NCI-H748 treated with DMSO at 0.1 percent for 48 hours (cell line): ENCODE results near the gene ADD2.
"Not testable (repeated sequence)": the region's sequence is repeated elsewhere in the genome, so short reads cannot be mapped to it uniquely, and the experiment has no call there.

ENCODE experiments used
- DNase-seq: peaks from one replicate; lab custom pipeline; 2025; lab: John Stamatoyannopoulos, UW

The ADD2 gene

GRCh38 chr2:70751881-70752280 is 16.1 kb downstream of the ADD2 start:
- DNase-seq, result no peak

GRCh38 chr2:70750320-70750719 is 17.7 kb downstream of the ADD2 start:
- DNase-seq, result no peak

DNA sequence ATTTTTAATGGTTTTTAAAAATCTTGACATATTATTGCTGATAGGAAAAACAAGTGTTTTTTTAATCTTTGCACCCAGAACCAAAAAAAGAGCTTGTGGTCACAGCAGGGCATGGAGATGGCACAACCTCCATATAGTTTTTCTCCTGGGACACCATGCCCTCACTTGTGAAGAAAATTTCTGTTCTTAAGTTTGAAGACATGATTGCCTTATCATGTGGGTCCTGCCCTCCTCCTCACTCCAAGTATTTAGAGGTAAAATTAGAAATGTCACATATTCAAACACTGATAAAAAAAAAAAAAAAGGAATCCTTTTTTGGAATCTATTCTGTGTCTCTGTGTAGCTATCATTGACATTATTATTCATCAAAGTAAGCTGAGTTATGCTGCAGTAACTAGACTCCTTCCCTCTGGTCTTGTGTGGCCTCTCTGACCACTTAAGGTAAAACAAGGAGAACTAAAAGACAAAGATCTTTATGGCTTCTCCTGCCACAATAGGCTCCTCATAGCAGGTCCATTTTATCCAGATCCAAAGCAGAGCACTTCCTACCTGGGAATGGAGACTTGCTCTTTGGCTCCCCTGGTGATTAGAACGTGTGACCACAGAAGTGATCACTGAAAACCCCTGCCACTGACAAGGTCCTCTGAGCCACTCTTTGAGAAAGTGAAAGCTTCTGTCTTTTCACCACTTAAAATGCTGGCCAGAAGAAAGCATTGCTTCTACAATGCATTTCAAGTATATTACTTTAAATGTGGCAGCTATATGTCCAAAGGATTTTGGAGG is 19.8 kb downstream of the ADD2 start:
- no peak for DNase-seq

DNA sequence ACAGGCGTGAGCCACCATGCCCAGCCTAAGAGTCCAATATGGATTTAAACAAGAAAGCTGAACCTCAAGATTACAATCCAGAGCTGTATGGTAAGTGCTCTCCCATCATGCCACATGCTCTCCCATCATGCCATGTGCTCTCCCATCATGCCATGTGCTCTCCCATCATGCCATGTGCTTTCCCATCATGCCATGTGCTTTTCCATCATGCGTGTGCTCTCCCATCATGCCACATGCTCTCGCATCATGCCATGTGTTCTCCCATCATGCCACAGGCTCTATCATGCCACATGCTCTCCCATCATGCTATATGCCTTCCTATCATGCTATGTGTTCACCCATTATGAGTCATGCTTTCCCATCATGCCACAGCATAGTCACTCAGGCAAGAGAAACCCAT is 20.7 kb downstream of the ADD2 start:
- DNase-seq, result no peak

DNA sequence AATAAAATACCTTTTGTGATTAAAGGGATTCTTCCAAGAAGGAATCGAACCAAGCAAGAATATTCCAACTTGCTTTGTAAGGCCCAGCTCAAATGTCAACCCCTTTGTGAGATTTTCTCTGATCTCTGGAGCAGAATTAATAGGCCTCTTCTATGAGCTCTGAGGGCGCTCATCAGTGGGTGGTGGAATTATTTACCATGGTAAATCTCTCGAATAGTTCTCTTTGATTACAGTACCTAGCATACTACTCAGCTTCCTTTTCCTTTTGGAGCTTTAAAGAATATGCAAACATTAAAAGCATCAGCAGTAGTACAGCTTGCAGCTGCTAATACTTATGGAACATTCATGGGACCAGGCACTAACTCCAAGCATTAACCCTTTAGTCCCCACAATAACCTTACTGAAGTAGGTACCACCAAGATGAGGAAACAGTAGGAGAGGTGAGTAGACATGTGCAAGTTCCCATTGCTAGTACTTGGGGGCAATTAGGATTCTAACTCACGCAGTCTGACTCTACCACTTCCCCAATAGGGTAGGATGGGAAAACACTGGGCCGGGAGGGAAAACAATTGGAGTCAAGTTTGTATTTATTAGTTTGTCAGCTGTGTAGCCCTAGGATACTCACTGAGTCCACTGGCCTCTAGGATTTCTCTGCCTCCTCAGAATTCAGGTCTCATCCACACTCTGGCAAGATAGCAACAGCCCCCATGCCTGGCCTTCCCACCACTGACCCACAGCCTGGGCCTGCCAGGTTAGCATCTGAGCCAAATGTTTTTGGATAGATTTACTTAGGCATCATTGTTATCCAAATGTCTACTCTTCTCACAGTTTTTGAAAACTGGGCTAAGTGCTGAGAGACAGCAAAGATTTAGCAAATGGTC is 21.7 kb downstream of the ADD2 start:
- no peak for DNase-seq

DNA sequence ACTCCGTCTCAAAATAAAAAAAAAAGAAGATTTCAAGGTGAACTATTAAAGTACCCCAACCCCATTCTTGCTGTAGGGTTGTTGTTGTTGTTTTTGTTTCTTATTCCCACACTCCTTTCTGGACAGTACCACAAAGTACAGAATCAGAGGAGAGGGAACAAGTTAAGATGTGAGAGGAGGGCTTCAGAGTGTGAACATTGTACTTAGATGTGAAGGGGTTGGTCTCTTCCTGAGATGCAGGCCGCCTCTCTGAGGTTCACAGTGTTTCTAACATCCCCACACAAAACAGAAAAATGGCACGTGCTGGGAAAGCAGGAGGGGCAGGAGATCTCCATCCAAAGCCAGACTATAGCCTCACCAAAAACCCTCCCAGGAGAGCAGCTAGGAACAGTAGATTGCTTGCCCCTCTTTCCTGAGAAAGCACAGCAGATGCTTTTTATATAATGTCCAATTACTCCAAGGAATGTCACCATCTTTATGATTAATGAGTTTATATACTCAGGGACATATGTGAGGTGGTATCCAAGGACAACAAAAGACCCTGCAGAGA is 22.6 kb downstream of the ADD2 start:
- DNase-seq, result no peak

DNA sequence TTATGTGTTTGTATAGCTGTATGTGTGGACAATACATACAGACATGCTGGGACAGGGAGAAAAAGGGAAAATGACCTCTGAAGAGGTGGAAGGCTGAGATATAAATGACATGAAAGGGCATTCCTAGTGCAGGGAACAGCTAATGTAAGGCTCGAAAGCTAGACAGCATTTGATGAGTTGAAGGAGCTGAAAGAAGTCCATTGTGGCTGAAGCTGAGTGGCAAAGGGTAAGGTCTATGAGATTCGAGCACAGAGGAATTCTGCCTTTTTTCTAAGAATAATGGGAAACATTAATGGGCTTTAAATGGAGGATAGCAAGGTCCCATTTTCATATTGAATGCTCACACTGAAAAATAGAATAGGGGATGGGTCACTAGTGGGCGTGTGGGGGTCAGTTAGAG is 23.6 kb downstream of the ADD2 start:
- DNase-seq, result no peak

DNA sequence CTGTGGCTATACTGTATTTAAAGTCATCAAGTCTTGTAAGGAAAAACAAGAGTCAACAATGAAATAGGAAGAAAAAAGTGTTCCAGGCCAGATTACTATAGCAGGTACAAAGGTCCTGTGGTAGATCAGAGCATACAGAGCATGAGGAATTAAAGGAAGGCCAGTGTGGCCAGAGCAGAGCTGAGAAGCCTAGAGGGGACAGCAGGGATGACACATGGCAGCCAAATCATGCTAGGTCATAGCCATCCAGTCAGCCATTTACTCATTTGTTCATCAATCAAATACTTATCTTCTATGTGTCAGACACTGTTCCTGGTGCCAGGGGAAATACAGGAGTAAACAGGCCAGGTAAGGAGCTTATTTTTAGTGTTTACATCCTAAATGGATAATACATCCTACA is 24.3 kb downstream of the ADD2 start:
- DNase-seq, result no peak

DNA sequence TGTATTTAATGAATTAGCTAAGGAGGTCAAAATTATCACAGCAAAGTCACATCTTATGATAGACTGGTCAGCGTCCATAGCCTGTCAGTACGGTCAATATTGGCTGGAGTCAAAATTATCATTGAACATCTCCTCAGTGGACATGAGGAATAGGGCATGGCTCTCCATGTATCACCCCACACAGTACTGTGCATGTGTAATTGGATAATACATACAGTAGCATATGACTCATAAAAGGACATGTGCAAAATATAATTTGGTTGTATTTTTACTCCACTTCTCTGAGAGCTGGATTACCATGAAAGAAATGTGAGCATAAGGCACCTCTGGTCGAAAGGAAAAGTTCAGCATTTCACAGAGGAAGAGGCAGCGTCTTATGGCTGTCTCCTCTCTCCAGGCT is 24.9 kb downstream of the ADD2 start:
- DNase-seq, result no peak

DNA sequence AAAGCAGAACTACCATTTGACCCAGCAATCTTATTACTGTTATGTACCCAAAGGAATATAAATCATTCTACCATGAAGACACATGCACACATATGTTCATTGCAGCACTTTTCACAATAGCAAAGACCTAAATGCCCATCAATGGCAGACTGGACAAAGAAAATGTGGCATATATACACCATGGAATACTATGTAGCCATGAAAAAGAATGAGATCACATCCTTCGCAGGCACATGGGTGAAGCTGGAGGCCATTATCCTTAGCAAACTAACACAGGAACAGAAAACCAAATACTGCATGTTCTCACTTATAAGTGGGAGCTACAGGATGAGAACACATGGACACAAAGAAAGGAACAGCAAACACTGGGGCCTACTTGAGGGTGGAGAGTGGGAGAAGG is 28.5 kb downstream of the ADD2 start:
- not testable (repeated sequence) for DNase-seq

DNA sequence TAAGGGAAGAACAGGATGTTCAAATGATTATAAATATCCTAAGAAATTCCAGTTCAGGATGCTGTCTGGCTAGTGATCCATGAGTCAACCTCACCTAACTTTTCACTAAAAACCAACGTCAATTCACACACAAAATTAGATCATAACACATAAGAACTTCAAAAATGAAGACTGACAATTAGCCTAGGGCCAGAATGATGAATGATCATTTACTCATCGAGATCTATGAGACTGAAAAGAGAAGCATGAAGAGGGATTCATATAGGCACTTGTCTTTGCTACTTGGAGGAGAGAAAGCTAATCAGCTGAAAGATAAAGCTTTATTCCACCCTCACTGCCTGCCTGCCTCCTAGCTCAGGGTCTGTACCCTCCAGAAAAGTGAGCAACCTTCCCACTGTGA is 29.8 kb downstream of the ADD2 start:
- no peak for DNase-seq

DNA sequence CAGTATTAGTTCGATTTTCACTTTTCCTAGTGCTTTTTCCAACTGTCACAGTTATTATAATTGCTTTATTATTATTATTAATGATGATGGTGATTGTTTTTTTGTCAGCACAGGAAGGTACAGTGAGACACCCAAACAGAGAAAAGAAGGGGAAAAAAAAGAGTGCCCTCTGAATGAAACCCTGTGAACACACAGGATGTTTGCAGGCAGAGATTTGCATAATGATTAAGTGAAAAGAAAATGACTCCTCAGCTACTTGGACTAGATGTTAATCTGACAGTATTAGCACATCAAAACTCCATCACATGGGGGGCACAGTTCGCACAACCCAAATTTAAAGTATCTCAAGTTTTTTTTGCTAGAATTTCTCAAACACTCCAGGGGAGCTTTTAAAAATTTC is 32.9 kb downstream of the ADD2 start:
- no peak for DNase-seq

- DNase-seq, result no peak
Observed at GRCh38 chr2:70733646-70734180, 34.3 kb downstream of the ADD2 start.

DNA sequence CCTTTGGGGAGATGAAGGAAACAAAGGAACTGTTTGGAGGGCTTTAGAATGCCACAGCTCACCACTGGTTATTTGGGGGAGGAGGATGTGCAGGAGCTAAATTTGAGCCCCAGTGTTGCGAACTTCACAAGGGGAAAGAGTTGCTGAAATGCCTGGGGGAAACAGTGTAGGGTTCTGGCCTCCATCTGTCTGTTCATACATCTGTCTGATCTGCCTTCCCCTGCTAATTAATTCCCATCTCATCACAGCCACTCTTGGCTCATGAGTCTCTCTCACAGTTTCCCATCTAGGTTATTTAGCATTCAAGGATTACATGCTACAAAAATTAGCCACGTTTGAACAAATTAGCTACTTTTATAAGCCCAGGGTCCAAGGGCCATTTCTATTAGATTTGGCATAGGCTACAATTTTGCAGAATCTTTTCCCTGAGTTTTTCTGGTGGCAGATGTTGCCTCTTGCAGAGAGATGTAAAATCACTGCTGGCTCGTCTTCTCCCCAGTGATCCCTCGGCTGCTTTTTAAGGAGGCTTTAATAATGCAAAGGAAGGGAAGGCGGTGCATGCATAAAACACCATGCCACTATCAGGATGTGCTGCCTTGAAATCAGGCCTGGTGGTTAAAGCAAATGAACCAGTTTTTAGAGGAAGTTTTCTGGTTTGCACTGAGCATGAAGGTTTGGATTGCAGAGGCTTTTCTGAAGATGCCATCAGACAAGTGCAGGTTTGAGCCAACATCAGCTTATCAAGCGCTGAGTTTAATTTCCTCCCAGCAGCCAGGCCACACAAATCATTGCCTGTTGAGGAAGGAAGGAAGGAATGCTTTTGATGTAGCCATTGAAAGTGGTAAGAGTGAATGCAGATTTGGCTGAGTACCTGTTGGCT is 35.0 kb downstream of the ADD2 start:
- no peak for DNase-seq

DNA sequence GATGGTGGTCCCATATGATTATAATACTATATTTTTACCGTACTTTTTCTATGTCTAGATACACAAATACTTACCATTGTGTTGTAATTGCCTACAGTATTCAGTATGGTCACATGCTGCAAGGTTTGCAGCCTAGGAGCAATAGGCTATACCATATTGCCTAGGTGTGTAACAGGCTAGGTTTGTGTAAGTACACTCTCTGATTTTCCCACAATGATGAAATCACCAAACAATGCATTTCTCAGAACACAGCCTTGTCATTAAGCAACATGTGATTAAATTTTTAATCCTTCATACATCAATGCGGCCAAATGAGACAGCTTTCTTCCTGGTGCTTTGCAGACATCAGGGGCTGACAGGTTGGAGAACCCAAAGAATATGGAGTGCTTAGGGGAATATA is 37.3 kb downstream of the ADD2 start:
- no peak for DNase-seq

DNA sequence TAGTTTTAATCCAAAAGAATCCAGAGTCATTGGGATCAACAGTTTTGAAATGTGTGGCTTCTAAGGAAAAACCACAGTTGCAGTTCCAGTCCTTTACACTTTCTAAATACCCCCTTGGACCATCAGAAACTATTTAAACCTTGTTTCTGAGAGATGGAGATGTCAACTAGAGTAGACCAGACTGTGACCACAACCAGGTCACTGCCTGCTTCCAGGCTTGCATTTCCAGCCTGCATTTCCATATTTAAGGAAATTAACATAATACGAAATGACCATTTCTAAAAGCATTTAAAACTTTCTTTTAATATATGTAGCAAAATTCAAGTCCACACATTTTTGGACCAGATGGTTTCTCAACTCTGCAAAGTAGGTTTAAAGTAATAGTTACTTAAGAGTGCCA is 38.4 kb downstream of the ADD2 start:
- no peak for DNase-seq

GRCh38 chr2:70728128-70728527 is 39.9 kb downstream of the ADD2 start:
- DNase-seq, result no peak

DNA sequence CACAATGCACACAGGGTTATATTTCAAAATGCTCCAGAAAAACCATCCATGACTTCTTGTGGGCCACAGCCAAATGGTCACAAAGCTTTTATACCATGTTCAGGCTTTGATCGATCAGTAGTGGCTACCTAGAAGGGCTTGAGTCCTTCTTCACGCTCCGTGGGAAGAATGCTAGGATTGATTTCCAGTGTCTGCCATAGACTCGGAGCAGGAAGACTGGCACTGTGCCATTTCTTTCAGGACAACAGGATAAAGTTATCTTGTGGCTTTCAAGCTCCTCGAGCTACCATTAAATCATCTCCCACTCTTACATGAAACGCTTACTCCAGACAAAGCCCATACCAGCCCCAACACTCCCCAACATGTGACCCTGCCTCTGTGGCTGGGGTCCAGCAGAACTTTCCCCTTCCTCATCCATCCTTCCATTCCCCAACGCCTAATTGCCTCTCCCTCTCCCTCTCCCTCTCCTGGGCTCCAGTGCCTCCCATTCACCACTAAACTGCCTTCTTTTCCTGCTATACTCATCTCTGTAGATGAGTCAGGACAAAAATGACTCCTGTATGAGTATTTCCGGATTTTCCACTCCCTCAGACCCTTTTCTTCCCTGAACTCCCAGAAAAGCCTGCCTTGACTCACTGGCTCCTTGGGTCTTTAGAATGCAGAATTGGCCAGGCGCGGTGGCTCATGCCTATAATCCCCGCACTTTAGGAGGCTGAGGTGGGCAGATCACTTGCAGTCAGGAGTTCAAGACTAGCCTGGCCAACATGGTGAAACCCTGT is 40.9 kb downstream of the ADD2 start:
- no peak for DNase-seq

GRCh38 chr2:70725505-70725904 is 42.5 kb downstream of the ADD2 start:
- no peak for DNase-seq

DNA sequence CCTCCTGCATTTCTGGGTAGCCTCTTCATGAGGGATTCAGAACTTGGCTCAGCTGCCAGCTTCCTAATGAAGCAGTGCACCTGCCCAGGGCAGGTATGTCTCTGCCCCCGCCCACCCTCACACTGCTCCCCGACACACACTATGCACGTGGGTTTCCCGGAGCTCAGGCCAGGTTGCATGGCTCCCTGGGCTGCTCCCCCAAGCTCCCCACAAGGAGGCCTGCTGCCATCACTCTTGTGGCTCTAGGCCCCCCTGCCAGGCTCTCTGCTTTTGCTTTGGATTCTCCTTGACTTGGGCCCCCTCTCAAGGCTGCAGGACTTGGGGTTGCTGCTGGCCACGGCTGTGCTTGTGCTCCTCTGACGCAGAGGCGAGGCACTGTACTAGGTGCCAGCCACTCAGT is 43.6 kb downstream of the ADD2 start:
- DNase-seq, result no peak

GRCh38 chr2:70723286-70723885 is 44.6 kb downstream of the ADD2 start:
- no peak for DNase-seq
